GM21447 (cell line): ENCODE data around the gene PPP4R4.

ENCODE experiments used
- ATAC-seq: cut with Tn5 transposase; IDR thresholded peaks from one replicate; pipeline ENCODE4 v1.9.1; 2021; ENCODE audit not compliant: unreplicated experiment

The PPP4R4 gene

GRCh38 chr14:94305620-94306019 lies 131.5 kb downstream of the PPP4R4 start:
- no peak for ATAC-seq

- ATAC-seq: no peak
Measured at GRCh38 chr14:94306047-94306978, 132.2 kb downstream of the PPP4R4 start.

GRCh38 chr14:94307410-94307992 lies 133.4 kb downstream of the PPP4R4 start:
- no peak for ATAC-seq

- no peak for ATAC-seq
Measured at GRCh38 chr14:94309721-94310120, 135.6 kb downstream of the PPP4R4 start.

- ATAC-seq: no peak
Measured at GRCh38 chr14:94310248-94310647, 136.1 kb downstream of the PPP4R4 start.

DNA sequence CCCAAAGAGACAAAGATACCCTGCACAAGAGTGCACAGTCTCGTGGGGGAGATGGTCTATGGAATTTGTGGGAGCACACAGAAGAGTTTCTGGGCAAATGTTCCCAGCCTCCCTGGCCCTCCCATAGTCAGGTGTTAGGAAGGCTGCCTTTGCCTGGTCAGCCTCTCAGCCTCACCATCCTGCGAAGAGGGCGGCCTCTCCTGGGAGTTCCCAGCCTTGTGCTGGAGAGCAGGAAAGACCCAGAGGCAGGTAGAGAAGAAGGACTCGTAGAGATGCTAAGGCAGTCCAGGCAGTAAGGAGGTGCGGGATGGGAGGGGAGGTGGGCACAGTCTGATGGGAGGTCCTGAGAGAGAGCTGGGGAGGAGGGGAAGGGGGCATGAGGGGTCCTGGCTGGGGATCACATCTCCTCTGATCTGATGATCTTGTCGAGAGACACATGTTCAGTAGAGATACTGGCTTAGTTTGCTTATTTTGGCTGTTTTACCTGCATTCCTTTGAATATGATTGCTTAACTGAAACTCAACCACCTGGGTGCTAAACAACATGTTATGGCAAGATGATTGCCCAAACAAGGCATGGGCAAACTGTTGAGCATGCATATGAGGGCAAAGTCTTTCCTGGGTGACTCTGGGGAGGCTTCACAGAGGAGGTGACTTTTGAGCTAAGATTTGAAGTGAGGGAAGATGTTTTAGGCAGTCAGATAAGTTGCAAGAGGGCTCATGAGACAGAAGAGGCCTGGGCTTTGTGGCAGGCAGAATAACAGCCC lies 138.5 kb downstream of the PPP4R4 start:
- ATAC-seq: no peak

DNA sequence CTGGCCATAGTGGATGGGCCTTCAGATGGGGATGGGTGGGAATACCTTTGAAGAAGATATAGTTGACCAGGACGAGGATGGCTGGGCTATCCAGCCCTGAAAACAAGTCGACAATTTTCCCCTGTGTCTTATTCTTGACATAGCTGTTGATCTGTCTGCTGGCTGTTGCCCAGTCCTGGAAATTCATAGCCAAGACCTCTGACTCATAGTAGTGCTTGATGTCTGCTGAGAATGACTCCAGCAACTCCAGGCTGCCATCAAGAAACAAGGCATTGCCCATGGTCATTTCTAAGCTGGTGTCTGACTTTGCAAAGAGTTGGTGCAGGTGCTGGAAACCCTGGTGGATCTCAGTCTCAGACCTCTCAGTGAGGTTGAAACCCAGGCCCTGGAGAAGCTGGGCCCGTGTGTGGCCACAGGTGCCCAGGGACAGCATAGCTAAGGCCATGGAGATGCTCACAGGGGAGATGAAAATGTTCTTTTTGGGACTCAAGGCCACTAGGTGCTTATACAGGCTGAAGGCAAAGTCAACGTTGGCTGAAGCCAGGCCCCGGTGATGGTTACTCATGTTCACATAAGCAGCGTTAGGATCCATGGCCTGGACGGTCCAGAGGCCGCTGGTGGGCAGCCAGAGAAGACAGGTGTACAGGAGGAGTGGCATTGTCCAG lies 140.0 kb downstream of the PPP4R4 start:
- no peak for ATAC-seq

GRCh38 chr14:94314890-94315289 lies 140.8 kb downstream of the PPP4R4 start:
- ATAC-seq: no peak

DNA sequence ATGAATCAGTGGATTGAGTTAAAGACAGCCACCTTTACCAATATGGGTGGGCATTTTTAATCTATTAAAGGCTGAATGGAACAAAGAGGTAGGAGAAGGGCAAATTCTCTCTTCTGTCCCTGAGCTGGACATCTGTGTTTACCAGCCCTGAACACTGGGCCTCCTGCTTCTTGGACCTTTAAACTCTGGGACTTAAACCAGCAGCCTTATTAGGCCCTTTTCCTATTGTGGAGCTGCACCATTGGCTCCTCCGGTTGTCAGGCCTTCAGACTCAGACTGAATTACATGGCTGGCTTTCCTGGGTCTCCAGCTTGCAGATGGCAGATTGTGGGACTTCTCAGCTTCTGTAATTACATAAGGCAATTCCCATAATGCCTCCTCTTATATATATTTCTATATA lies 142.6 kb downstream of the PPP4R4 start:
- ATAC-seq: no peak

GRCh38 chr14:94317259-94317658 lies 143.1 kb downstream of the PPP4R4 start:
- no peak for ATAC-seq

DNA sequence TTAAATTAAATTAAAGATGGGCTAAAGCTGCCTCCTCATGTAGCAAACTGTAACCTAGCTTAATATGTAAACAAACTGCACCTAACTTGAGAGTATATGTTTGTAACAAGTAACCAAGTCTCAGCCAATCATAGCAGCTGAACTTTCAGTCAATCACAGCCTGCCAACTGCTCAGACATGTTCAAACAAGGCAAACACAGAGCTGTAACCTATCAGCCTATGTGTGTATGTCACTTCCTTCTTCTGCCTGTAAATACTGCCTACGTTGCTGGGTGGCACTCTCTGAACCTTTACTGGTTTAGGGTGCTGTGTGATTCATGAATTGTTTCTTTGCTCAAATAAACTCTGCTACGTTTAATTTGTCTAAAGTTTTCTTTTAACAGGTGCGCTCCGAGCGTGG lies 146.1 kb downstream of the PPP4R4 start:
- ATAC-seq: no peak

DNA sequence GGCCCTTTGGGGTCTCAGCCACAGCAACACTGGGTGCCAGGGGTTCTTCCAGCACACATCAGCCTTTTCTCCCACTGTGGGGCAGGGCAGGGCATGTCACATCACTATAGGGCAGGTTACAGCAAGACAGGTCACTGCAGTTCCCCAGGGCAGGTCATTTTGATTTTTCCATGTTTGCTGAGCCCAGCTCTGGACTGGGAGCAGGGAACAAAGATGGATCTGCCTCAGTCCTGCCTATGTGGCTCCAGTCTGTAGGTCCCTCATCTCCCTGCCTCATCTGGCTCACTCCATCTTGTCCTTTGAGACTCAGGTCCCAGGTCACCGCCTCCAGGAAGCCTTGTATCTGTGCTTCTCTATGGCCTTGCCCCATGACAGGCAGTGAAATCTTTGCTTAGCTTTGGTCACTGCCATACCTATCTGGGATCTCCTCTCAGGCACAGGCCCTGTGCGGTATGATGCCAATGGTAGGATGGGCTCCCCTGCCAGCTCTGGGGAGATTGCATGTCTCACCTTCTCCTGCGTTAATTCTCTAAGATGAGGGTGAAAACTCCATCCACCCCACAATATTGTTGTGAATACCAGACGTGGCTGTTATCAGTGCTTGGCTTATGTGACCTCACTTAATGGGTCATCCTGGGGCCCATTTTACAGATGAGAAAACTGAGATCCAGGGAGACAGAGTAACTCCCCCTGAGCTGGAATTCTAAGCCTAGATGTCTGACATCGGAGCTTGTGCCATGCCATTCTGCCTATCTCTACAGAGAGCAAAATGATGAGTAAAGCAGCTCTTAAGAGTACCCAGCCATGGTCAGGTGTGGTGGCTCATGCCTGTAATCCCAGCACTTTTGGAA lies 147.5 kb downstream of the PPP4R4 start:
- no peak for ATAC-seq

GRCh38 chr14:94322648-94323570 lies 148.8 kb downstream of the PPP4R4 start, which contains the start of gene SERPINA6:
TSS of gene SERPINA6 (minus strand) at chr14:94323336. CDS start at chr14:94314648, 8,688 bp downstream.
- ATAC-seq: no peak

- ATAC-seq: no peak
Measured at GRCh38 chr14:94328196-94328595, 154.1 kb downstream of the PPP4R4 start.
